Neural crest cell (in vitro differentiated cells): ENCODE measurements around the gene ARPP21. TPM values are rescaled to one million over a fixed set of nuclear protein-coding genes. Genes with fewer than 3 reads are reported as not detected.

Experiments used
- DNase-seq: peaks from one replicate; pipeline ENCODE4 v3.0.0; 2021; ENCODE audit warnings: low read depth, mixed read lengths, low spot score
- H3K27ac Mint-ChIP-seq: one replicate; pipeline ENCODE4 v1.8.0; 2021; ENCODE audit warnings: mild to moderate bottlenecking, mixed read lengths; ENCODE audit not compliant: unreplicated experiment
- H3K27me3 Mint-ChIP-seq: 2 replicates; pipeline ENCODE4 v1.8.0; 2021; ENCODE audit warnings: low read depth, mild to moderate bottlenecking, mixed read lengths
- H3K36me3 Mint-ChIP-seq: 2 replicates; pipeline ENCODE4 v1.8.0; 2021; ENCODE audit warnings: low read depth, mild to moderate bottlenecking, mixed read lengths
- H3K4me1 Mint-ChIP-seq: 2 replicates; pipeline ENCODE4 v1.8.0; 2021; ENCODE audit warnings: mixed read lengths
- H3K4me3 Mint-ChIP-seq: one replicate; pipeline ENCODE4 v1.8.0; 2021; ENCODE audit warnings: mild to moderate bottlenecking, mixed read lengths
- H3K9me3 Mint-ChIP-seq: 2 replicates; pipeline ENCODE4 v1.8.0; 2021; ENCODE audit warnings: mixed read lengths
- CTCF ChIP-seq: fragments of 200-600 bp; sonication (generic); conservative IDR thresholded peaks from 2 replicates; pipeline ENCODE4 v1.5.0; 2021; ENCODE audit warnings: antibody characterized with exemption, mild to moderate bottlenecking
- total RNA-seq: library from RNA; stranded (reverse); gene quantifications from 2 replicates; pipeline ENCODE4 v1.2.1, GENCODE V29; 2021

ARPP21 gene
- total RNA-seq, 1 donor from 2014 or later = 0.12 TPM

- no peaks in the 10 kb centered on the region for H3K9me3 Mint-ChIP-seq
- no peak for DNase-seq
- no peak overlapping the region for H3K27ac Mint-ChIP-seq
- no peak for TF ChIP-seq CTCF
- peaks cover 2% of the 10 kb centered on the region for H3K27me3 Mint-ChIP-seq
- no peaks in the 10 kb centered on the region for H3K4me1 Mint-ChIP-seq
- no peaks in the 10 kb centered on the region for H3K36me3 Mint-ChIP-seq
- no peak overlapping the region for H3K4me3 Mint-ChIP-seq
Measured at GRCh38 chr3:35709691-35710090, 70.4 kb downstream of the ARPP21 start.

- Mint-ChIP-seq H3K27ac (no peak overlapping the region), H3K4me1 (no peaks in the 10 kb centered on the region), H3K27me3 (peaks cover 2% of the 10 kb centered on the region), H3K4me3 (no peak overlapping the region), H3K36me3 (no peaks in the 10 kb centered on the region), H3K9me3 (no peaks in the 10 kb centered on the region)
- DNase-seq = no peak
- TF ChIP-seq CTCF = no peak
Measured at GRCh38 chr3:35710554-35710953, 71.2 kb downstream of the ARPP21 start.

- no peak for TF ChIP-seq CTCF
- Mint-ChIP-seq H3K27me3 (peaks cover 3% of the 10 kb centered on the region), H3K9me3 (no peaks in the 10 kb centered on the region), H3K27ac (no peak overlapping the region), H3K4me3 (no peak overlapping the region), H3K4me1 (no peaks in the 10 kb centered on the region), H3K36me3 (no peaks in the 10 kb centered on the region)
- DNase-seq = no peak
Measured at GRCh38 chr3:35718921-35719320, 79.6 kb downstream of the ARPP21 start.

GRCh38 chr3:35721628-35722027 lies 82.3 kb downstream of the ARPP21 start:
- no peak for DNase-seq
- H3K4me1 Mint-ChIP-seq = no peaks in the 10 kb centered on the region
- H3K9me3 Mint-ChIP-seq = no peaks in the 10 kb centered on the region
- H3K36me3 Mint-ChIP-seq = no peaks in the 10 kb centered on the region
- no peak overlapping the region for H3K4me3 Mint-ChIP-seq
- H3K27ac Mint-ChIP-seq = no peak overlapping the region
- peaks cover 3% of the 10 kb centered on the region for H3K27me3 Mint-ChIP-seq
- no peak for TF ChIP-seq CTCF

- Mint-ChIP-seq H3K4me3 (no peak overlapping the region), H3K9me3 (no peaks in the 10 kb centered on the region), H3K27ac (no peak overlapping the region), H3K36me3 (no peaks in the 10 kb centered on the region), H3K27me3 (no peaks in the 10 kb centered on the region), H3K4me1 (no peaks in the 10 kb centered on the region)
- TF ChIP-seq CTCF = no peak
- no peak for DNase-seq
Measured at GRCh38 chr3:35722902-35723301, 83.6 kb downstream of the ARPP21 start.
